Spinal cord (tissue), 10 donors: ENCODE measurements around the gene FFAR3. TPM values are rescaled to one million over a fixed set of nuclear protein-coding genes. Genes with fewer than 3 reads are reported as not detected.

Experiments used
- DNase-seq, 6 donors: peaks; one replicate each; pipeline versions ENCODE4 v3.0.0 to v3.0.0-alpha.2; 2013 to 2015; ENCODE audit warnings: low spot score in 6 of 6, low read depth in 4 of 6
- H3K27ac ChIP-seq: one replicate; pipeline ENCODE4 v1.5.1; 2013; ENCODE audit warnings: low read depth, low read length, control low read depth
- H3K27me3 ChIP-seq: one replicate; pipeline ENCODE4 v1.6.1; 2013; ENCODE audit warnings: low read length; ENCODE audit not compliant: control insufficient read depth, insufficient read depth
- H3K36me3 ChIP-seq: one replicate; pipeline ENCODE4 v1.6.1; 2013; ENCODE audit warnings: low read length; ENCODE audit not compliant: control insufficient read depth, insufficient read depth
- H3K4me1 ChIP-seq: one replicate; pipeline ENCODE4 v1.6.1; 2013; ENCODE audit warnings: low read length; ENCODE audit not compliant: control insufficient read depth, insufficient read depth
- H3K4me3 ChIP-seq: one replicate; pipeline ENCODE4 v1.5.1; 2013; ENCODE audit warnings: low read depth, low read length, control low read depth
- H3K9me3 ChIP-seq: one replicate; pipeline ENCODE4 v1.6.1; 2013; ENCODE audit warnings: low read length; ENCODE audit not compliant: control insufficient read depth, insufficient read depth
- WGBS: methylation state at CpG from one replicate; pipeline ENCODE4 v1.1.5; 2013; ENCODE audit warnings: missing lambda C conversion rate; ENCODE audit not compliant: insufficient coverage; 5-methylcytosine and 5-hydroxymethylcytosine counted together
- polyA plus RNA-seq, 2 donors: library from polyadenylated mRNA; unstranded; fragments of 120-200 nt; gene quantifications; one replicate each; pipeline ENCODE4 v1.2.1, GENCODE V29; 2013; ENCODE audit not compliant: insufficient read length in 2 of 2
- total RNA-seq, 2 donors: library from RNA; depleted of rRNA in 1 of 2; stranded (reverse); fragments of 120-200 nt in 1 of 2; fragments of >200 nt in 1 of 2; gene quantifications; one replicate each; pipeline versions ENCODE4 v1.2.3 to v1.2.4, GENCODE V29; 2013 to 2014
- donor health status: healthy.

The FFAR3 gene
- total and polyA plus RNA-seq, 4 donors, result 0.10 to 0.11 TPM; not detected in 2

DNA sequence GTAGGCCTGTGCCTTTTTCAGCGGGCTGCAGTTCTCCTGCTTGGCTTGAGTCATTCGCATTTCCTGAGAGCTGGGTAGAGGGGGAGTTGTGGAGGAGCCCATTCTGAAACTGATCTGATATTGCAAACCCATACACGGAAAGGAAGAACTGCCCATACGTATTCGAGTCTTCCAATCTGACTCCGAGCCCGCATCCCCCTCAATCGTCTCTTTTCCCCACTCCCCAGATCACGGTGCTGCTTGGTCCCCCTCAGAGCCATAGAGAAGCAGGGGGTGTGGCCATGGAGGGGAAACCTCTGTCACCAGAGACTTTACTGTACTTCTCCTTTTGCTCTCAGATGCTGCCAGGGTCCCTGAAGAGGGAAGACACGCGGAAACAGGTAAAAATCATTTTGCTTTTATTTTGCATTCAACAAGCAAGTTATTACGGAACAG is 29.4 kb upstream of the FFAR3 start, which contains the start of gene CD22:
TSS of gene CD22 (plus strand) at position 337 of the 435 bp plus-strand sequence. CDS start 2,854 bp downstream, outside the sequence.
- Histone ChIP-seq H3K27ac (no peak within 1 kb of the TSS), H3K36me3 (no peaks in the 10 kb centered on the region), H3K4me1 (no peaks in the 10 kb centered on the region), H3K9me3 (no peaks in the 10 kb centered on the region), H3K4me3 (no peak within 1 kb of the TSS), H3K27me3 (no peaks in the 10 kb centered on the region)
- 93% methylated on average over 3 of the region's 12 CpGs for WGBS
- no peak for DNase-seq

DNA sequence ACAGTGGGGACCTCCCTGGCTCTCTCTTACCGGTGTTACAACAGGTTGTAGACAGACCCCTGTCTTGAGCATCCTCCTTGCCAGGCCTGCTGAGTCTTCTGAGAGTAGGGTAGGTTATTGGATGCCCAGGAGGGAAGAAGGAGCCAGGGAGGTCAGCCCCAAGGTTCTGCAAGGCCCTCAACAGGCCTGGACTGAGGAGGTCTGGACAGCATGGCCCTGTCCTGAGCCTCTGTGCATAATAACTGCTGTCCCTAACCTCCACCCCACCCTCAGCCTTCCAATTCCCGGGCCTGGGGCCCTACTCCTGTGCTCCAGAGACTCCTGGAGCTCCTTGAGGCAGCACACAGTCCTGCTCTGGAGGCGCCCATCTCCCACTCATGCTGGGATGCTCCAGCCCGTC is 28.9 kb upstream of the FFAR3 start:
- Histone ChIP-seq H3K27ac (no peak overlapping the region), H3K4me3 (no peak overlapping the region), H3K36me3 (no peaks in the 10 kb centered on the region), H3K4me1 (no peaks in the 10 kb centered on the region), H3K9me3 (no peaks in the 10 kb centered on the region), H3K27me3 (no peaks in the 10 kb centered on the region)
- 82% methylated on average over 4 of the region's 4 CpGs for WGBS
- no peak for DNase-seq

- Histone ChIP-seq H3K27me3 (no peaks in the 10 kb centered on the region), H3K9me3 (no peaks in the 10 kb centered on the region)
Observed at GRCh38 chr19:35330475-35330874, 27.8 kb upstream of the FFAR3 start.

GRCh38 chr19:35331551-35332214 is 26.6 kb upstream of the FFAR3 start:
- Histone ChIP-seq H3K4me3 (no peak overlapping the region), H3K27me3 (no peaks in the 10 kb centered on the region), H3K4me1 (no peaks in the 10 kb centered on the region), H3K36me3 (no peaks in the 10 kb centered on the region), H3K27ac (no peak overlapping the region), H3K9me3 (no peaks in the 10 kb centered on the region)
- no peak for DNase-seq
- WGBS, result 77% methylated on average over 9 of the region's 14 CpGs

More at GRCh38 chr19:35330475-35330874, 27.8 kb upstream of the FFAR3 start:
- 67% methylated on average over 4 of the region's 7 CpGs for WGBS
- Histone ChIP-seq H3K4me1 (no peaks in the 10 kb centered on the region), H3K27ac (no peak overlapping the region), H3K4me3 (no peak overlapping the region), H3K36me3 (no peaks in the 10 kb centered on the region)
- no peak for DNase-seq

GRCh38 chr19:35332817-35333216 is 25.4 kb upstream of the FFAR3 start:
- Histone ChIP-seq H3K4me1 (no peaks in the 10 kb centered on the region), H3K27me3 (no peaks in the 10 kb centered on the region), H3K27ac (no peak overlapping the region), H3K36me3 (no peaks in the 10 kb centered on the region), H3K9me3 (no peaks in the 10 kb centered on the region), H3K4me3 (no peak overlapping the region)
- WGBS, result 93% methylated on average over 12 of the region's 12 CpGs
- no peak for DNase-seq

GRCh38 chr19:35334144-35334753 is 24.0 kb upstream of the FFAR3 start:
- Histone ChIP-seq H3K4me3 (no peak overlapping the region), H3K9me3 (no peaks in the 10 kb centered on the region), H3K27me3 (no peaks in the 10 kb centered on the region), H3K27ac (no peak overlapping the region), H3K36me3 (no peaks in the 10 kb centered on the region), H3K4me1 (no peaks in the 10 kb centered on the region)
- DNase-seq, result no peak
- 81% methylated on average over 7 of the region's 10 CpGs for WGBS

DNA sequence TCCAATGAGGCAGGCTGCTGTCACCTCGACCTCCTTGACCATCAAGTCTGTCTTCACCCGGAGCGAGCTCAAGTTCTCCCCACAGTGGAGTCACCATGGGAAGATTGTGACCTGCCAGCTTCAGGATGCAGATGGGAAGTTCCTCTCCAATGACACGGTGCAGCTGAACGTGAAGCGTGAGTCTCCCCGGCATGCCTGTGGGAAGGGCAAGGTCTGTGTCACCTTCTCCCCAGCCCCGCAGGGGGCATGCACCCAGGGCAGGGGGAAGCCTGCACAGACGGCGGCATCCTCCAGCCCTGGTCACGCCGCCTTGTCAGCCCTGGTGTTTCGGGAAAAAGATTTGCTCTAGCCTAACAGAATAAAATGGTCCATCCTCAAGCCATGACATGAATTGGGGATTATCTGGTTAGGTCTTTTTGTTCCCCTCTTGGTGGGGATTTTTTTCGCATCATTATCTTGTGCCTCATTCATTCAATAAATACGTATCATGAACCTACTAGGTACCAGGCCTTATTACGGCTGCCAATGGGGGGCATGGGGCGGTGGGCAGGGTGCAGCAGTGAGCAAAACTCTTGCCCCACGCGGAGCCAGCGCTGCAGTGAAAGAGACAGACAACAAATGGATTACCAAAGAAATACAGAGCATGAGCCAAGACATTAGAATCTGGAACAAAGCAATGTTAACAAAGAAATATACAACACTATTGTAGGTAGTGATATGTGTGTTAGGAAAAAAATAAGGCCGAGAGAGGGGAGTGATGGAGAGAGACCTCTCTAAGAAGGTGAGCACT is 21.9 kb upstream of the FFAR3 start:
- Histone ChIP-seq H3K36me3 (no peaks in the 10 kb centered on the region), H3K4me3 (no peak overlapping the region), H3K4me1 (no peaks in the 10 kb centered on the region), H3K27me3 (no peaks in the 10 kb centered on the region), H3K9me3 (no peaks in the 10 kb centered on the region), H3K27ac (no peak overlapping the region)
- DNase-seq, result no peak
- WGBS, result 84% methylated on average over 13 of the region's 21 CpGs

DNA sequence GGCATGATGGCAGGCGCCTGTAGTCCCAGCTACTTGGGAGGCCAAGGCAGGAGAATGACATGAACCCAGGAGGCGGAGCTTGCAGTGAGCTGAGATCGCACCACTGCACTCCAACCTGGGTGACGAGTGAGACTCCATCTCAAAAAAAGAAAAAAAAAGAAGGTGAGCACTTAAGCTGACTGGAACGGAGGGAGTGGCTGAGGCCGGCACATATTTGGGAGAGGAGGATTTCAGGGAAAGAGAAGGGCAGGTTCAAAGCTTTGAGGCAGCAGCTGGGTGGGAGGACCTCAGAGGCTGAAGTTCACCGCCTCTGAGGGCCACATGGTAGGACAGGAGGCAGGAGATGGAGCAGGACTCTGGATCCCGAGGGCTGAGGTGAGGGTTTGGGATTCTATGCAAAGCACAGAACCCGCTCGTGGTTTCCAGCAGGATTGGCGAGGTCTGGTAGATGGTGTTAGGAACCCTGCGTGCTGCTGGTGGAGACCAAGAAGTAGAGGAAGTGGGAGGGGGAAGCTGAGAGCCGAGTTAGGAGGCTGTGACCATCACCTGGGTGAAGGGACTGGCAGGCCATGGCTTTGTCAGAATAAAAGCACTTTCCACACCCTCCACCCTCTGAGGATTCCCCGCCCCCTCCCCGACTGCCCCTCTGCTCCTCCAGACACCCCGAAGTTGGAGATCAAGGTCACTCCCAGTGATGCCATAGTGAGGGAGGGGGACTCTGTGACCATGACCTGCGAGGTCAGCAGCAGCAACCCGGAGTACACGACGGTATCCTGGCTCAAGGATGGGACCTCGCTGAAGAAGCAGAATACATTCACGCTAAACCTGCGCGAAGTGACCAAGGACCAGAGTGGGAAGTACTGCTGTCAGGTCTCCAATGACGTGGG is 20.9 kb upstream of the FFAR3 start:
- H3K9me3 ChIP-seq, result no peaks in the 10 kb centered on the region
- no peaks in the 10 kb centered on the region for H3K36me3 ChIP-seq
- no peak overlapping the region for H3K27ac ChIP-seq
- H3K4me1 ChIP-seq, result no peaks in the 10 kb centered on the region
- no peaks in the 10 kb centered on the region for H3K27me3 ChIP-seq
- 84% methylated on average over 17 of the region's 25 CpGs for WGBS
- no peak overlapping the region for H3K4me3 ChIP-seq
- no peak for DNase-seq

DNA sequence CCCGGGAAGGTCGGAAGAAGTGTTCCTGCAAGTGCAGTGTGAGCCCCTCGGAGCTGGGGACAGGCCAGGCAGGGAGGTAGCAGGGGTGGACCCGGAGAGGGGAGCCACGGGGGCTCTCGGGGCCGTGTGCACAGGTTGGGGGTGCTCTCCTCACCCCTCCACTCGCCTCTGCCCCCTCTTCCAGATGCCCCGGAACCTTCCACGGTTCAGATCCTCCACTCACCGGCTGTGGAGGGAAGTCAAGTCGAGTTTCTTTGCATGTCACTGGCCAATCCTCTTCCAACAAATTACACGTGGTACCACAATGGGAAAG is 20.3 kb upstream of the FFAR3 start:
- H3K9me3 ChIP-seq, result no peaks in the 10 kb centered on the region
- DNase-seq, result no peak
- no peak overlapping the region for H3K27ac ChIP-seq
- H3K4me1 ChIP-seq, result no peaks in the 10 kb centered on the region
- H3K36me3 ChIP-seq, result no peaks in the 10 kb centered on the region
- H3K4me3 ChIP-seq, result no peak overlapping the region
- WGBS, result 85% methylated on average over 6 of the region's 13 CpGs
- no peaks in the 10 kb centered on the region for H3K27me3 ChIP-seq
